ENCODE results near the gene ASPSCR1.
A peak's percentile ranks its signal among the peaks of the same experiment; 100 is the strongest.

Gene ASPSCR1

DNA sequence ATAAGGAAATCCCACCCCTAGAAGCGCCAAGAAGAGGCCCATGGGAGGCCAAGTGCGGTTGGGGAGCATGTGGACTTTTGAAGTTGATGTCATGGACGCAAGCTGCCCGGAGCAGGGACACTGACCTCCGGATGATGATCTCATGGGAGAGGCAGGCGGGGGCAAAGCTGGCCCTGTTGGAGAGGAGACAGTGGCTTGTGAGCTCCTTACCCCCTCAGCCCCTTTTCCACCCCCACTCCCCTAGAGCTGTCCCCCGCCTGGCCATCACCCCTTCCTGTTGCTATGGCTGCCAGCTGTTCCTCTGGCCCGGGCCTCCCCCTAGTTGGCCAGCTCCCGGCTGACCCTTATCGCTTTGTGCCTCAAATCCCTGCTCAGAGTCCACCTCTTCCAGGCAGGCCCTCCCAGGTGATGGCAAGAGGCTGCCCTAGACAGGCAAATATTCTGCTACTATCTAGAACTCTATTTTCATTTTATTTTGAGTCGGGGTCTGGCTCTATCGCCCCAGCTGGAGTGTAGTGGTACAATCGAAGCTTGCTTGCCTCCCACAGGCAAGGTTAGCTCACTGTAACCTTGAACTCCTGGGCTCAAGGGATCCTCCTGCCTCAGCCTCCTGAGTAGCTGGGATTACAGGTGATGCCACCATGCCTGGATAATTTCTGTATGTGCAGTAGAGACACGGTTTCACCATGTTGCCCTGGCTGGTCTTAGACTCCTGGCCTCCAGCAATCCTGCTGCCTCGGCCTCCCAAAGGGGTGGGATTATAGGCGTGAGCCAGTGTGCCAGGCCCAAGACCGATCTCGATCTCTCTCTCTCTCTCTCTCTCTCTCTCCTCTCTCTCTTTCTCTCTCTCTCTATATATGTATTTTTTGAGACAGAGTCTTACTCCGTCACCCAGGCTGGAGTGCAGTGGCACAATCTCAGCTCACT lies 23.0 kb upstream of the ASPSCR1 start:
- no peak overlapping the region for H2BK120ac ChIP-seq (ENCODE audit: low read depth, low read length)
- H3K79me1 ChIP-seq (ENCODE audit: low read depth, low read length), result no peaks in the 10 kb centered on the region
- H3K4me2 ChIP-seq (ENCODE audit: insufficient read depth, low read length, poor library complexity, severe bottlenecking), result no peak overlapping the region
- no peak for DNase-seq (ENCODE audit: low spot score)
- peaks cover 0 to 5% of the 10 kb centered on the region in 2 donors for H3K4me1 ChIP-seq (ENCODE audit: control insufficient read depth in 2 of 2, insufficient read depth in 1 of 2, low read depth in 1 of 2, low read length in 2 of 2)
- no peak overlapping the region for H3K4me3 ChIP-seq (ENCODE audit: low read length in 2 of 2)
- H3K9me3 ChIP-seq (replicated peaks in 1 of 2; ENCODE audit: control insufficient read depth in 2 of 2, insufficient read depth in 1 of 2, low read depth in 1 of 2, low read length in 2 of 2), result no peaks in the 10 kb centered on the region
- WGBS, 2 donors (ENCODE audit: extremely low coverage in 2 of 2, insufficient read length in 2 of 2, insufficient replicate concordance in 1 of 2), result no CpG with 5 or more reads among the region's 19 CpGs
- H3K27me3 ChIP-seq (ENCODE audit: control insufficient read depth in 3 of 3, insufficient read depth in 3 of 3, low read depth in 1 of 3, low read length in 3 of 3), result peaks cover 5 to 36% (median 21%) of the 10 kb centered on the region in 3 experiments
- H2BK12ac ChIP-seq (ENCODE audit: low read length), result no peak overlapping the region
- H3K27ac ChIP-seq (replicated peaks; ENCODE audit: low read length), result no peak overlapping the region
- no peaks in the 10 kb centered on the region for H3K36me3 ChIP-seq (replicated peaks in 1 of 2; ENCODE audit: control insufficient read depth in 2 of 2, insufficient read depth in 2 of 2, low read length in 2 of 2)
- H4K8ac ChIP-seq (ENCODE audit: low read depth, low read length), result no peak overlapping the region
- peak overlapping the region; percentile 52 for H2AK5ac ChIP-seq (ENCODE audit: low read depth, low read length)
- H3K9ac ChIP-seq (ENCODE audit: low read depth, low read length, poor library complexity), result no peak overlapping the region
- H2BK15ac ChIP-seq (ENCODE audit: low read length), result peak overlapping the region; percentile 49
- no peak overlapping the region for H3K4ac ChIP-seq (ENCODE audit: low read length)
- no peak overlapping the region for H2BK5ac ChIP-seq (ENCODE audit: low read length)
- H3K14ac ChIP-seq (ENCODE audit: low read length), result no peak overlapping the region
- no peak overlapping the region for H4K91ac ChIP-seq (ENCODE audit: low read depth, low read length, poor library complexity)
- no peak overlapping the region for H3K18ac ChIP-seq (ENCODE audit: low read length)
- no peak overlapping the region for H3K23ac ChIP-seq (ENCODE audit: low read depth, low read length, poor library complexity)
- no peak overlapping the region for H2AFZ ChIP-seq (ENCODE audit: low read length)

DNA sequence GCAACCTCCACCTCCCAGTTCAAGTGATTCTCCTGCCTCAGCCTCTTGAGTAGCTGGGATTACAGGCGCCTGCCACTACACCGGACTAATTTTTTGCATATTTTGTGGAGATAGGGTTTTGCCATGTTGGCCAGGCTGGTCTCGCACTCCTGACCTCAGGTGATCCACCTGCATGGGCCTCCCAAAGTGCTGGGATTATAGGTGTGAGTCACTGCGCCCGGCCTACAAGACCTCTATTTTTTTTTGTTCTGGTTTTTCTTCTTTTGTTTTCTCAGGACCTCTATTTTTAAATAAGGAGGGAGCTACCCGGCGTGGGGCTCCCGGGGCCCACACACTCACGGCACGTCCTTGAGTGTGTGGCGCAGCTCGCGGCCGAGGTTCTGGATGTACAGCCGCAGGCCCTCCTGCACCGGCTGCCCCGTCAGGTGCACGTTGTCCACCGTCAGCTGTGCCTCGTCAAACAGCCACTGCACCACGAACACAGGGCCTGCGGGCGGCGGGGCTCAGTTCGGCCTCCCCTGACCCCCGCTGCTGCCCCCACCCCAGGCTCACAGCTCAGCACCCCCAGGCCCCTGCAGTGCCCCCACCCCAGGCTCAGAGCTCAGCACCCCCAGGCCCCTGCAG lies 22.3 kb upstream of the ASPSCR1 start:
- H2BK12ac ChIP-seq (ENCODE audit: low read length), result no peak overlapping the region
- no peaks in the 10 kb centered on the region for H3K9me3 ChIP-seq (replicated peaks in 1 of 2; ENCODE audit: control insufficient read depth in 2 of 2, insufficient read depth in 1 of 2, low read depth in 1 of 2, low read length in 2 of 2)
- no peaks in the 10 kb centered on the region for H3K79me1 ChIP-seq (ENCODE audit: low read depth, low read length)
- no peak overlapping the region for H2BK5ac ChIP-seq (ENCODE audit: low read length)
- no peak overlapping the region for H3K4ac ChIP-seq (ENCODE audit: low read length)
- H3K4me2 ChIP-seq (ENCODE audit: insufficient read depth, low read length, poor library complexity, severe bottlenecking), result no peak overlapping the region
- no peak overlapping the region for H2BK15ac ChIP-seq (ENCODE audit: low read length)
- no peak for DNase-seq (ENCODE audit: low spot score)
- H2BK120ac ChIP-seq (ENCODE audit: low read depth, low read length), result no peak overlapping the region
- peaks cover 0 to 5% of the 10 kb centered on the region in 2 donors for H3K4me1 ChIP-seq (ENCODE audit: control insufficient read depth in 2 of 2, insufficient read depth in 1 of 2, low read depth in 1 of 2, low read length in 2 of 2)
- no peak overlapping the region for H3K4me3 ChIP-seq (ENCODE audit: low read length in 2 of 2)
- H3K36me3 ChIP-seq (replicated peaks in 1 of 2; ENCODE audit: control insufficient read depth in 2 of 2, insufficient read depth in 2 of 2, low read length in 2 of 2), result no peaks in the 10 kb centered on the region
- WGBS, 2 donors (ENCODE audit: extremely low coverage in 2 of 2, insufficient read length in 2 of 2, insufficient replicate concordance in 1 of 2), result no CpG with 5 or more reads among the region's 26 CpGs
- no peak overlapping the region for H2AFZ ChIP-seq (ENCODE audit: low read length)
- peaks cover 10 to 43% (median 29%) of the 10 kb centered on the region in 3 experiments for H3K27me3 ChIP-seq (ENCODE audit: control insufficient read depth in 3 of 3, insufficient read depth in 3 of 3, low read depth in 1 of 3, low read length in 3 of 3)
- H3K23ac ChIP-seq (ENCODE audit: low read depth, low read length, poor library complexity), result no peak overlapping the region
- H4K91ac ChIP-seq (ENCODE audit: low read depth, low read length, poor library complexity), result no peak overlapping the region
- no peak overlapping the region for H4K8ac ChIP-seq (ENCODE audit: low read depth, low read length)
- no peak overlapping the region for H3K18ac ChIP-seq (ENCODE audit: low read length)
- no peak overlapping the region for H3K27ac ChIP-seq (replicated peaks; ENCODE audit: low read length)
- no peak overlapping the region for H3K9ac ChIP-seq (ENCODE audit: low read depth, low read length, poor library complexity)
- H2AK5ac ChIP-seq (ENCODE audit: low read depth, low read length), result no peak overlapping the region
- no peak overlapping the region for H3K14ac ChIP-seq (ENCODE audit: low read length)

DNA sequence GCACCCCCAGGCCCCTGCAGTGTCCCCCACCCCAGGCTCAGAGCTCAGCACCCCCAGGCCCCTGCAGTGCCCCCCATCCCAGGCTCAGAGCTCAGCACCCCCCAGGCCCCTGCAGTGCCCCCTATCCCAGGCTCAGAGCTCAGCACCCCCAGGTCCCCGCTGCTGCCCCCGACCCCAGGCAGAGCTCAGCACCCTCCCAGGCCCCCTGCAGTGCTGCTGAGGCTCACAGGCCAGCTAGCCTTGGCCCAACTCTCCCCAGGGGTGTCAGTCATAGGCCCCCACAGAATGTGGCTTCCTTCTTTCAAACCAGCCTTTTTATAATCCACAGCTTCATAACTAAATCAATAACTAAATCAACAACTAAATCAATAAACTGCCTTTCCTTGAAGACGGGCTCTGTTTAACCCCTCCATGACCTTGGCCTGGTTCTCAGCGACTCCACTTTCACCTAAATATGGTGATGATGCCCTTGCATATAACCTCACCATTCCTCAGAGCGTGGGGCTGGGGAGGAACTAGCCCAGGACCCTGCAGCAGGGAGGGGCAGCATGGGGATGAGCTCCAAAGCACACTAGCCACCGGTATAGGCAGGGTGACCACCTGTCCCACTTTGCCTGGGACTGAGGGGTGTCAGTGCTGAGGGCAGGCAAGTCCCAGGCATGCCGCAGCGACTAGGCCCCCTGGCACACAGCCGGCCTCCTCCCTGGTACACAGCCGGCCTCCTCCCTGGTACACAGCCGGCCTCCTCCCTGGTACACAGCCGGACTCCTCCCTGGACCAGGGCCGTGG lies 21.5 kb upstream of the ASPSCR1 start:
- WGBS, 2 donors (ENCODE audit: extremely low coverage in 2 of 2, insufficient read length in 2 of 2, insufficient replicate concordance in 1 of 2), result no CpG with 5 or more reads among the region's 13 CpGs
- Histone ChIP-seq H4K8ac (ENCODE audit: low read depth, low read length) (no peak overlapping the region), H3K27me3 (ENCODE audit: control insufficient read depth in 3 of 3, insufficient read depth in 3 of 3, low read depth in 1 of 3, low read length in 3 of 3) (peaks cover 16 to 50% (median 37%) of the 10 kb centered on the region in 3 experiments), H3K4ac (ENCODE audit: low read length) (no peak overlapping the region), H3K18ac (ENCODE audit: low read length) (no peak overlapping the region), H3K4me3 (ENCODE audit: low read length in 2 of 2) (no peak overlapping the region), H3K27ac (replicated peaks; ENCODE audit: low read length) (no peak overlapping the region), H3K9me3 (replicated peaks in 1 of 2; ENCODE audit: control insufficient read depth in 2 of 2, insufficient read depth in 1 of 2, low read depth in 1 of 2, low read length in 2 of 2) (no peaks in the 10 kb centered on the region), H4K91ac (ENCODE audit: low read depth, low read length, poor library complexity) (no peak overlapping the region), H2BK120ac (ENCODE audit: low read depth, low read length) (no peak overlapping the region), H3K14ac (ENCODE audit: low read length) (no peak overlapping the region), H3K23ac (ENCODE audit: low read depth, low read length, poor library complexity) (no peak overlapping the region), H3K4me2 (ENCODE audit: insufficient read depth, low read length, poor library complexity, severe bottlenecking) (no peak overlapping the region), H3K79me1 (ENCODE audit: low read depth, low read length) (no peaks in the 10 kb centered on the region), H3K36me3 (replicated peaks in 1 of 2; ENCODE audit: control insufficient read depth in 2 of 2, insufficient read depth in 2 of 2, low read length in 2 of 2) (no peaks in the 10 kb centered on the region), H2BK15ac (ENCODE audit: low read length) (no peak overlapping the region), H2BK5ac (ENCODE audit: low read length) (peak overlapping the region; percentile 82), H2AFZ (ENCODE audit: low read length) (peak overlapping the region; percentile 24), H3K4me1 (ENCODE audit: control insufficient read depth in 2 of 2, insufficient read depth in 1 of 2, low read depth in 1 of 2, low read length in 2 of 2) (peaks cover 0 to 5% of the 10 kb centered on the region in 2 donors), H2BK12ac (ENCODE audit: low read length) (no peak overlapping the region), H3K9ac (ENCODE audit: low read depth, low read length, poor library complexity) (no peak overlapping the region), H2AK5ac (ENCODE audit: low read depth, low read length) (peak overlapping the region; percentile 68)
- DNase-seq (ENCODE audit: low spot score), result no peak

All from neuronal stem cell (in vitro differentiated cells).